Measurements from ENCODE around the gene KLHDC4.

DNA sequence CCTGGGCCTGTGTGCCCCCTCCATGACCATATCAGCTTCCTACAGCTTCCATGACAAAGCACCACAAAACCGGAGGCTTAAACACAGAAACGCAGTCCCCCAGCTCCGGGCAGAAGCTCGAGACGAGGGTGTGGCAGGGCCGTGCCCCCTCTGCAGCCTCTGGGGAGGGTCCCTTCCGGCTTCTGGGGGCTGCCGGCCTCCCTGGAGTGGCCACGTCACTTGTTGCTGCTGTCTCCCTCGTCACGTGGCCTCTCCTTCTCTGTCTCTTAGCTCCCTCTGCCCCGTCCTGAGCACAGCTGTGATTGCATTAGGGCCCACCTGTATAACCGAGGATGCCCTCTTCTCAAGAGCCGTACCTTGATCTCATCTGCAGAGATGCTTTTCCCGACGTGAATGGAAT is 98.9 kb downstream of the KLHDC4 start:
- TF ChIP-seq POLR2A (IDR thresholded peaks at IDR 0.05; ENCODE audit: low read depth, low read length) (no peak), POLR2AphosphoS5 (IDR thresholded peaks at IDR 0.05; ENCODE audit: low read depth, low read length) (no peak), POU2F2 (IDR thresholded peaks at IDR 0.05; ENCODE audit: low read depth, low read length) (no peak)

Data from GM12891 (cell line).